Measurements from ENCODE around the gene RBMS1. TPM values are rescaled to one million over a fixed set of nuclear protein-coding genes. Genes with fewer than 3 reads are reported as not detected.

Gene RBMS1
- total and polyA plus RNA-seq, 2 experiments from 2014 or later, result 55.5 to 94.8 TPM

- peaks cover 4% of the 10 kb centered on the region; the same call in 1 of the 2 replicates for H3K4me1 ChIP-seq (ENCODE audit: insufficient read depth)
- TF ChIP-seq EZH2 (IDR thresholded peaks at IDR 0.05; ENCODE audit: low read depth, unreplicated experiment), result no peak
- TF ChIP-seq CTCF (conservative IDR thresholded peaks at IDR 0.05; ENCODE audit: low read depth in 2 of 2), result no peak
- TF ChIP-seq JUNB (IDR thresholded peaks at IDR 0.05; ENCODE audit: unreplicated experiment), result no peak
- TF ChIP-seq CREB1 (CRISPR knock-in tag; IDR thresholded peaks at IDR 0.05; ENCODE audit: low read depth), result no peak
- no peak for TF ChIP-seq NANOG (IDR thresholded peaks at IDR 0.05; ENCODE audit: borderline replicate concordance)
- no peak for TF ChIP-seq ZNF462 (CRISPR knock-in tag; IDR thresholded peaks at IDR 0.05)
- no peak for TF ChIP-seq EZH2phosphoT487 (IDR thresholded peaks at IDR 0.05; ENCODE audit: unreplicated experiment)
- no peak for TF ChIP-seq ZNF114 (CRISPR knock-in tag; IDR thresholded peaks at IDR 0.05)
- no peak for TF ChIP-seq STAT1 (IDR thresholded peaks at IDR 0.05; ENCODE audit: unreplicated experiment)
- no peak for TF ChIP-seq POLR2AphosphoS5 (IDR thresholded peaks at IDR 0.05; ENCODE audit: low read depth)
- no peak for TF ChIP-seq ETS1 (IDR thresholded peaks at IDR 0.05)
- TF ChIP-seq REST (IDR thresholded peaks at IDR 0.05; ENCODE audit: unreplicated experiment), result no peak
- no peak for TF ChIP-seq ZNF331 (CRISPR knock-in tag; IDR thresholded peaks at IDR 0.05; ENCODE audit: low read depth)
- Mint-ChIP-seq H3K4me3 (no peak overlapping the region), H3K9me3 (no peaks in the 10 kb centered on the region), H3K4me1 (peaks cover 23% of the 10 kb centered on the region), H3K27me3 (ENCODE audit: insufficient read depth, low read depth, poor library complexity) (no peaks in the 10 kb centered on the region), H3K27ac (no peak overlapping the region), H3K36me3 (ENCODE audit: low read depth) (no peaks in the 10 kb centered on the region; the same call in 2 of the 3 replicates)
- H3K4me3 ChIP-seq, result no peak overlapping the region
- no peak for ATAC-seq
- H3K9me2 ChIP-seq (ENCODE audit: insufficient read depth), result no peaks in the 10 kb centered on the region
- H3K27ac ChIP-seq (ENCODE audit: low read depth), result no peak overlapping the region
- no peaks in the 10 kb centered on the region for H3F3A ChIP-seq (replicated peaks; ENCODE audit: low read depth)
- DNase-seq (ENCODE audit: low spot score), result no peak
- H3K27me3 ChIP-seq (ENCODE audit: insufficient read depth), result no peaks in the 10 kb centered on the region
- no peak overlapping the region for H3K4me2 ChIP-seq
- H2AFZ ChIP-seq, result no peak overlapping the region
- H3K36me3 ChIP-seq (ENCODE audit: insufficient read depth), result no peaks in the 10 kb centered on the region
- H4K20me1 ChIP-seq (replicated peaks; ENCODE audit: insufficient read depth), result peaks cover 6% of the 10 kb centered on the region; the same call in 1 of the 2 replicates
- peaks cover 79% of the 10 kb centered on the region for H3K79me2 ChIP-seq (replicated peaks; ENCODE audit: insufficient read depth)
Observed at GRCh38 chr2:160345071-160345764, 148.4 kb downstream of the RBMS1 start.

All from GM23338 (cell line).